Measurements from ENCODE around the gene SYNDIG1L. TPM values are rescaled to one million over a fixed set of nuclear protein-coding genes. Genes with fewer than 3 reads are reported as not detected.

Gene SYNDIG1L
- polyA plus RNA-seq, 1 experiment: not detected

DNA sequence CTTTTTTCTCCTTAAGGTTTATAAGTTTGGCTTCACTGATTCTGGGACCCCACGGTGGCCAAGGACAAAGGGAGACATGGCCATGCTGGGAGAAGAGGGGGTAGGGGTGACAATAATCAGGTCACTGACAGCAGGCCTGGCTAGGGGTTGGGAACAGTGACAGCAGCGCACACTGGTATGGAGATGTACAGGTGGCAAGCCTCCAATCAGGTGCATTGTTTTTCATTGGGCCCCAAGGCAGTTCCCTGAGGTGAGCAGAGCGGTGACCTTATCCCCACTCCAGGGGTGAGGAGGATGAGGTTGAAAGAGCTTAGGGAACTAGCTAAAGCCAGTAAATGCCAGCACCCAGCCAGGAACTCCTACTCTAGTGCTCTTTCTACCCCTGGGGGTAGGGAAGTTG, 1.4 kb downstream of the SYNDIG1L start:
- POLR2A ChIA-PET: no interaction called here
- TF ChIP-seq, protein P1, sequence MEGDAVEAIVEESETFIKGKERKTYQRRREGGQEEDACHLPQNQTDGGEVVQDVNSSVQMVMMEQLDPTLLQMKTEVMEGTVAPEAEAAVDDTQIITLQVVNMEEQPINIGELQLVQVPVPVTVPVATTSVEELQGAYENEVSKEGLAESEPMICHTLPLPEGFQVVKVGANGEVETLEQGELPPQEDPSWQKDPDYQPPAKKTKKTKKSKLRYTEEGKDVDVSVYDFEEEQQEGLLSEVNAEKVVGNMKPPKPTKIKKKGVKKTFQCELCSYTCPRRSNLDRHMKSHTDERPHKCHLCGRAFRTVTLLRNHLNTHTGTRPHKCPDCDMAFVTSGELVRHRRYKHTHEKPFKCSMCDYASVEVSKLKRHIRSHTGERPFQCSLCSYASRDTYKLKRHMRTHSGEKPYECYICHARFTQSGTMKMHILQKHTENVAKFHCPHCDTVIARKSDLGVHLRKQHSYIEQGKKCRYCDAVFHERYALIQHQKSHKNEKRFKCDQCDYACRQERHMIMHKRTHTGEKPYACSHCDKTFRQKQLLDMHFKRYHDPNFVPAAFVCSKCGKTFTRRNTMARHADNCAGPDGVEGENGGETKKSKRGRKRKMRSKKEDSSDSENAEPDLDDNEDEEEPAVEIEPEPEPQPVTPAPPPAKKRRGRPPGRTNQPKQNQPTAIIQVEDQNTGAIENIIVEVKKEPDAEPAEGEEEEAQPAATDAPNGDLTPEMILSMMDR (IDR thresholded peaks at IDR 0.05; ENCODE audit: low read depth, low read length): no peak
- peaks cover 37% of the 10 kb centered on the region for H3K27me3 ChIP-seq (ENCODE audit: control insufficient read depth, insufficient read depth, low read length)
- no peak for DNase-seq (ENCODE audit: low read depth, low spot score)
- no peak overlapping the region for H3K4me3 ChIP-seq (ENCODE audit: low read depth, low read length)
- H3K27ac ChIP-seq (ENCODE audit: low read depth, low read length): no peak overlapping the region
- H3K9me3 ChIP-seq (ENCODE audit: control insufficient read depth, insufficient read depth, low read length): no peaks in the 10 kb centered on the region
- CTCF ChIA-PET: no interaction called here

DNA sequence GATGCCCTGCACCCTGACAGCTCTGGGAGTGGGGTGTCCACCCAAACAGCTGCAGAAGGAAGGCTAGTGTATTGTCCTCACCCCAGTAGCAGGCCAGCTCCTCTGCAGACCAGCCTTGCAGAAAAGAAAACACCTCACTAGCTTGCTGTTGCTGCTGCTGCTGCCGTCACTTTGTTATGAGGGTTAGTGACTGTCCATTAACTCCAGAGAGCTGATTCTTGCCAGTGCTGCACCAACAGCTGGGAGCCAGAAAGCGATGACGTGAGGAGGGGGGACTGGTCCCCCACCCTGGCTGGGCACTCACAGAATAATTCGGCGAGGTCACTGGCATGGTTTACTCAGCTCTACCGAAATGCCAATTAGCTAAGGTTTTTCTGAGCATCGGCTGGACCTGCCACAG, 2.8 kb downstream of the SYNDIG1L start:
- H3K4me3 ChIP-seq (ENCODE audit: low read depth, low read length): no peak overlapping the region
- no peaks in the 10 kb centered on the region for H3K9me3 ChIP-seq (ENCODE audit: control insufficient read depth, insufficient read depth, low read length)
- TF ChIP-seq, protein P1 (IDR thresholded peaks at IDR 0.05; ENCODE audit: low read depth, low read length): no peak
- H3K27me3 ChIP-seq (ENCODE audit: control insufficient read depth, insufficient read depth, low read length): peaks cover 38% of the 10 kb centered on the region
- ChIA-PET POLR2A (no interaction called here), CTCF (no interaction called here)
- H3K27ac ChIP-seq (ENCODE audit: low read depth, low read length): no peak overlapping the region
- no peak for DNase-seq (ENCODE audit: low read depth, low spot score)

DNA sequence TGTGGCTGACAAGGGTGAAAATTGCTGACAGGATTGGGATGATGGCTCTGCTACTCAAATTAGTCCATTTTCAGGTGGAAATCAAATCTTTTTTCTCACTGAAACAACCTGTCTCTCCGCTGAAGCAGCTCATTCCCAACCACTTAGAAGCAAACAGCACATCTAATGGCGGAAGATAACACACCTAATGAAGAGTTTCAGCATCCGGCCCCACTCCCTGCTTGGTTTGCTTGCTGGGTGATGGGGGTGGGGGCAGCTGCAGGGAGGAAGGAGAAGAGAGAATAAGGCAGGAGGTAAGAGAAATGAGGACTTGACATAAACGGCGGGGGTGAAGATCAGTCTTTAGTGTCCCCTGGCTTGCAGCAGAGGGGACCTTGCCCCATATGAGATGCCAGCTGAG, 4.0 kb downstream of the SYNDIG1L start:
- TF ChIP-seq, protein P1 (IDR thresholded peaks at IDR 0.05; ENCODE audit: low read depth, low read length): no peak
- H3K27me3 ChIP-seq (ENCODE audit: control insufficient read depth, insufficient read depth, low read length): peaks cover 40% of the 10 kb centered on the region
- DNase-seq (ENCODE audit: low read depth, low spot score): no peak
- H3K4me3 ChIP-seq (ENCODE audit: low read depth, low read length): no peak overlapping the region
- H3K27ac ChIP-seq (ENCODE audit: low read depth, low read length): no peak overlapping the region
- CTCF ChIA-PET: no interaction called here
- H3K9me3 ChIP-seq (ENCODE audit: control insufficient read depth, insufficient read depth, low read length): no peaks in the 10 kb centered on the region
- POLR2A ChIA-PET: interaction anchor here (0.6 kb wide), 1 partner anchor 173 kb away, joined by 3 read pairs; no protein-coding TSS in a partner anchor

DNA sequence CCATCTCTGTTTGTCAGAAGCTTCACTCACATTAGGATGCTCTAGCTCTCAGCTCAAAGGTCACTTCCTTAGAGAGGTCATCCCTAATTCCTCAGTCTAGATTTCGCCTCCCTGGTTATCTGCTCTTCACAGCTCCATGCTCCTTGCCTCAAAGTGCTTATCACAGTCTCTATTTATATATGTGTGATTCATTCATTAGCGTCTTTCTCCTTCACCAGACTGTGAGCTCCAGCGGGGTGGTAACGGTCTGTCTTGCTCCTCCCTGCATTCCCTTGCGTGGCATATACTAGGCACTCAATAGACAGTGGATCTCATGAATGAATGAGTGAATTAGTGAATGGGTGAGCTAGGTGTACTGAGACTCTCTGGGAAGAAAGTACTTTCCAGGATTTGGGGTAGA, 6.9 kb downstream of the SYNDIG1L start:
- DNase-seq (ENCODE audit: low read depth, low spot score): no peak
- Histone ChIP-seq H3K9me3 (ENCODE audit: control insufficient read depth, insufficient read depth, low read length) (no peaks in the 10 kb centered on the region), H3K27me3 (ENCODE audit: control insufficient read depth, insufficient read depth, low read length) (peaks cover 49% of the 10 kb centered on the region), H3K27ac (ENCODE audit: low read depth, low read length) (no peak overlapping the region), H3K4me3 (ENCODE audit: low read depth, low read length) (no peak overlapping the region)
- TF ChIP-seq, protein P1 (IDR thresholded peaks at IDR 0.05; ENCODE audit: low read depth, low read length): no peak
- POLR2A ChIA-PET: no interaction called here
- CTCF ChIA-PET: no interaction called here

DNA sequence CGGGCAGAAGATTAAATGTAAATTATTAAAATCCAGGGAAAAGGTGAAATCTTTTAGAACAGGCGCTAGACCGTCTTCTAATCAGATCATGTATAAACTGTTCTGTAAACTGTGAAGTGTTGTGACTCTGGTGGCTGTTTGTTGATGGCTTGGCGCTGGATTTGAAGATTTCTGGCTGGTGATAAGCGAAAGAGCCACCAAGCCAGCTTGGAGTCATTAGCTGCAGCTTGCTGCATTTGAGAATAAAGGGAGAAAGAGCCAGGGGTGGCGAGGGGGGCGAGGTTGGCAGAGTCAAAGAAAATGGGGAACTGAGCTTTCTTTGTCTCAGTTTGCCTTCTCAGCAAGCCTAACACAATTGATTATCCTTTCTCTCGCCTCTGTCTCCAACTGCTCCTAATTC, 8.0 kb downstream of the SYNDIG1L start:
- Histone ChIP-seq H3K4me3 (ENCODE audit: low read depth, low read length) (no peak overlapping the region), H3K9me3 (ENCODE audit: control insufficient read depth, insufficient read depth, low read length) (no peaks in the 10 kb centered on the region), H3K27ac (ENCODE audit: low read depth, low read length) (no peak overlapping the region), H3K27me3 (ENCODE audit: control insufficient read depth, insufficient read depth, low read length) (peaks cover 54% of the 10 kb centered on the region)
- TF ChIP-seq, protein P1 (IDR thresholded peaks at IDR 0.05; ENCODE audit: low read depth, low read length): no peak
- ChIA-PET CTCF (no interaction called here), POLR2A (no interaction called here)
- no peak for DNase-seq (ENCODE audit: low read depth, low spot score)

Measured in AG04450 (cell line).